HuH-7.5 (cell line): Measurements from ENCODE around the gene E2F4.

Experiments
- DNase-seq: peaks from one replicate; pipeline ENCODE4 v3.0.0; 2011; ENCODE audit warnings: low spot score

E2F4 gene

GRCh38 chr16:67191995-67192681, at the start of gene E2F4:
E2F4 (plus strand) TSS chr16:67192155; CDS start chr16:67192228, 73 bp downstream.
- DNase-seq: peak; percentile 91

- DNase-seq: no peak
These were observed 49.6 kb upstream of the E2F4 start for GRCh38 chr16:67142342-67142741.

- DNase-seq: no peak
These were observed 47.0 kb upstream of the E2F4 start for GRCh38 chr16:67144943-67145342.

- DNase-seq: no peak
These were observed 46.2 kb upstream of the E2F4 start for GRCh38 chr16:67145746-67146145.

GRCh38 chr16:67146523-67147357, 45.2 kb upstream of the E2F4 start:
- no peak for DNase-seq

GRCh38 chr16:67147437-67148140, 44.4 kb upstream of the E2F4 start:
- DNase-seq: no peak

- no peak for DNase-seq
These were observed 43.7 kb upstream of the E2F4 start for GRCh38 chr16:67148221-67148620.

- DNase-seq: no peak
These were observed 43.2 kb upstream of the E2F4 start for GRCh38 chr16:67148656-67149275.

- no peak for DNase-seq
These were observed 42.5 kb upstream of the E2F4 start for GRCh38 chr16:67149276-67150046.

- DNase-seq: no peak
These were observed 41.7 kb upstream of the E2F4 start for GRCh38 chr16:67150047-67150832.

GRCh38 chr16:67150833-67151396, 41.0 kb upstream of the E2F4 start, which contains the start of gene B3GNT9:
B3GNT9 (minus strand) TSS chr16:67150998; CDS start chr16:67150485, 513 bp downstream.
- DNase-seq: no peak

GRCh38 chr16:67151431-67152097, 40.4 kb upstream of the E2F4 start:
- DNase-seq: no peak

- no peak for DNase-seq
These were observed 37.2 kb upstream of the E2F4 start for GRCh38 chr16:67154578-67155294.

- peak; percentile 95 for DNase-seq
These were observed 36.4 kb upstream of the E2F4 start for GRCh38 chr16:67155295-67156142.

- DNase-seq: no peak
These were observed 35.7 kb upstream of the E2F4 start for GRCh38 chr16:67156143-67156844.

GRCh38 chr16:67157106-67157748, 34.7 kb upstream of the E2F4 start:
- DNase-seq: no peak
